Non-pigmented ciliary epithelial cell (primary cell): ENCODE measurements around the gene RPLP2.

Experiments
- DNase-seq: peaks from one replicate; pipeline ENCODE4 v3.0.0-alpha.2; 2010; ENCODE audit warnings: low read depth

RPLP2 gene

DNA sequence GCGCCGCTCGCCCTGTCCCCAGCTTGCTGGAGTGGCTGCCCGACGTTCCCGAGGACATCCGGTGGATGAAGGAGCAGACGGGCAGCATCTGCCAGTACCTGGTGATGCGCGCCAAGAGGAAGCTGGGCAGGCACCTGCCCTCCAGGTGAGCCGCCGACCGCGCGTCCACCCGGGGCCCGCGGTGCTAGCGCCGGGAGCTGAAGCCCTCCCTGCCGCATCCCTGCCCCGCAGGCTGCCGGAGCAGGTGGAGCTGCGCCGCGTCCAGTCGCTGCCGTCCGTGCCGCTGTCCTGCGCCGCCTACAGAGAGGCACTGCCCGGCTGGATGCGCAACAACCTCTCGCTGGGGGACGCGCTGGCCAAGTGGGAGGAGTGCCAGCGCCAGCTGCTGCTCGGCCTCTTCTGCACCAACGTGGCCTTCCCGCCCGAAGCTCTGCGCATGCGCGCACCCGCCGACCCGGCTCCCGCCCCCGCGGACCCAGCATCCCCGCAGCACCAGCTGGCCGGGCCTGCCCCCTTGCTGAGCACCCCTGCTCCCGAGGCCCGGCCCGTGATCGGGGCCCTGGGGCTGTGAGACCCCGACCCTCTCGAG is 14.6 kb downstream of the RPLP2 start:
- no peak for DNase-seq

- DNase-seq: no peak
Observed at GRCh38 chr11:824942-825341, 15.2 kb downstream of the RPLP2 start.

DNA sequence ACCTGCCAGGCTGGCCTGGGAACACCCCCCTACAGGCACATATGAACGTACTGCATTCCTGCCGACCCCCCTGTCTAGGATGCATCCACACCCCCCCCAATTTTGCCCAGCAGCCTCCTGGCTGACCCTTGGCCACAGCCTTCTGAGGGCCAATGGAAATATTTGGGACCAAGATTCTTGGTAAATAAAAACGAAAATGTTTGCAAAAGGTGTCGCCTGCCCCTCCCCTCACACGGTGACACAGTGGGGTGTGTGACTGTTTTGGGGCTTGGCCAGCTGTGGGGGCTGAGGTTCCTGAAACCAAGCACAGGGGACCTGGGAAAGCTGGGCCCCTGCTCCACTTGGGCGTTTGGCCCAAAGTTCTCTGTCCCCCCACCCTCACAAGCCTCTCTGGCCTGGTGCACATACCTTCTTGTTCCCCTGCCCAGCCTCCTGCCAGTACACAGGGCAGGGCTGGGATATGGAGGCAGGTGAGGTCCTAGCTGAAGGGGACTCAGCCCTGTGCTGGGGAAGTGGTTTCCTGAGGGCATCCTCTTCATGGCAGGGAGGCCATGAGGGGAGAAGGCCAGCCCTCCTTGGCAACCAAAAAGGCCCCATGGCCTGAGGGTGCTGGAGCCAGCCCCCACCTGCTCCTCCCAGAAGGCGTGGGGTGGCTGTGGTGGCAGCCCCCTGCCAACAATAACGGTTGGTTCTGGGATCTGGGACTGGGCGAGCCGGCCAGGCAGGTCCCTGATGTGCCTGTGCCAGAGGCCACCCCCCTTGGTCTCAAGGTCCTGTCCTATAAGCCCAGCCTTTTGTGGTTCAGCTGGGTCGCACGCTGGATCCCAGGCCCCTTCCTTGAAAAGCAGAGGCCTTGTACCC is 15.8 kb downstream of the RPLP2 start:
- no peak for DNase-seq

- no peak for DNase-seq
Observed at GRCh38 chr11:826227-826621, 16.5 kb downstream of the RPLP2 start.

GRCh38 chr11:826836-827145 is 17.0 kb downstream of the RPLP2 start:
- DNase-seq: no peak

GRCh38 chr11:827146-827896 is 17.6 kb downstream of the RPLP2 start:
- no peak for DNase-seq

- DNase-seq: no peak
Observed at GRCh38 chr11:827897-828192, 18.1 kb downstream of the RPLP2 start, which contains the start of gene CRACR2B. Gene CRACR2B (plus strand): TSS chr11:827919. CDS start chr11:828608, 689 bp downstream.

GRCh38 chr11:828506-829175 is 18.9 kb downstream of the RPLP2 start:
- no peak for DNase-seq

DNA sequence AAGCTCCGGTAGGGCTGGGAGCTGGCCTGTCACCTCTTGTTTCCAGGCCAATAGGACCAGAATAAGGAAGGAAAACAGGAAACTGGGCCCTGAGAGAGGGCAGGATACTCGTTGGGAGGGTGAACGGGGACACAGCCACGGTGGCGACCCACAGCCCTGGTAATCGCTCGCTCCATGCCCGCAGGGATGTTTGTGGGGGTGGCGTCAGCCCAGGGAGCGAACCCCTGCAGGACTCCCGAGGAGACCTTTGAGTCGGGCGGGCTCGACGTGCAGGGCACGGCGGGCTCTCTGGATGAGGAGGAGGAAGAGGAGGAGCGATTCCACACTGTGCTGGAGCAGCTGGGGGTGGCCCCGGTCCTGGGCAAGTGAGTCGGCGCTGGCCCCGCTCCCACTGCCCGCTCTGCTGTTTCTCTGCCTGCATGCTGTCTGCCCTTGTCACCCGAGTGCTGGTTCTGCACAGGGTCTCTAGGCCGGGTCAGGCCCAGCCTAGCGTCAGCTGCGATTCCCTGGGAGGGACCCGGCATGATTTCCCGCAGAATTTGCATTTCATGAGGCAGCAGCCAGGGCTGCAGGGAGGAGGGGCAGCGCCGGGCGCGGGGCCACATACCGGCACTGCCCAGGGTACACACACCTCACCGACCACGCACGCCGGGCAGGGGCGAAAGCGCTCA is 19.5 kb downstream of the RPLP2 start:
- no peak for DNase-seq

- DNase-seq: no peak
Observed at GRCh38 chr11:829847-830294, 20.1 kb downstream of the RPLP2 start.

GRCh38 chr11:830295-831117 is 20.7 kb downstream of the RPLP2 start:
- no peak for DNase-seq

GRCh38 chr11:831118-831864 is 21.5 kb downstream of the RPLP2 start:
- no peak for DNase-seq

- no peak for DNase-seq
Observed at GRCh38 chr11:831961-832528, 22.3 kb downstream of the RPLP2 start.

DNA sequence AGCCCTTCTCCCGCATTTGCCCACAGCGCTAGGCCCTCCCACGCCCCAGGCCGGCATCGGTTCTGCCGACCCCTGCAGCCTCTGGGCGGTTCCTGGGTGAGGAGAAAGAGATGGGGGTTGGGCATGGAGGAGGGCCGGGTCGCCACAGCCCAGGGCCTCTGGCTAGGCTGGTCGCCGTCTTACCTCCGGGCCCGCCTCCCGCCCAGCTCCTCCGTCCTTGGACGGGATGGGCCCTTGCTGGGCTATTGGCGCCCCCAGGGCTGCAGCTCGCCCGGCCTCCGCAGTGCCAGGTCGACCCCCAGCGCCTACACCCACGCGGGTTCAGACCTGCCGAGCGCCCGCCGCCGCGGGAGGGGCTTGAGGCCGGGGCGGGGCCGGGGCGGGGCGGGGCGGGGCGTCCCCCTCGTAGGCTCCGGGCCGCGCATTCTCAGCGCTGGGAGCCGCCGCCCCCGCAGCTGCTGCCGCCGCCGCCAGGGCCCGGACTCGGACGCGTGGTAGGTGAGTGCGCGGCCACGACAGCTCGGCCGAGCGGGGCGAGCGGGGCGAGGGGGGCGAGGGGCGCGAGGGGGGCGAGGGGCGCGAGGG is 22.9 kb downstream of the RPLP2 start, which contains the start of gene CD151:
CD151 (plus strand) TSS at position 424 of the 585 bp plus-strand sequence. CDS start 3,118 bp downstream, outside the sequence.
- DNase-seq: no peak

DNA sequence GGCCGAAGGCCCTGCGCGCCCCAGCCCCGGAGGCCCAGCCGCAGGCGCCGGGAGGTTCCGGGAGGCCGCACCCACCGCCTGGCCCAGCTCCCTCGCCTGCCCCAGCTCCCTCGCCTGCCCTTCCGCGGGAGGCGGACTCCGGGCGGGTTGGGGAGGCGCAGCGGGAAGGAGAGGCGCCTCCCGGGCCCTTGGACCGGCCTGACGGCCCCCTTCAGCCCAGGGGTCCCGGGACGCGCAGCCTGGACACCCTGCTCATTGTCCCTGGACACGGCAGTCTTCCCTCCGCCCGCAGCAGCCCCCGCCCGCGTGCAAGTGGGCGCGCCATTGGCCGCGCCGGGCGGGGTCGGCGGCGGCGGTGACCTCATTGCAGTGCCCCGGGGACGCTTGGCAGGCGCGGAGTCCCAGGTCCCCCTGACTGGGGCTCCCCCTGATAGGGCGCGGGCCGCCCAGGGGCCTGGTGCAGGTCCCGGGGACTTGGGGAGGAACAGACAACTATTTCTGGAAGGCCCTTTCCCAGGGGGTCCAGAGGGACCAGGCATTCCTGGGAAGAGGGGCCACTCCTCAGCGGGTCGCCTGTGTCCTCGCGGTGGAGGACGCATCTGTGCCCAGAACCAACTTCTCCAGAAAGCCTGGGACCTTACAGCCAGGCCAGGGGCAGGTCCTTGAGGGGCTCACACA is 23.5 kb downstream of the RPLP2 start:
- no peak for DNase-seq

DNA sequence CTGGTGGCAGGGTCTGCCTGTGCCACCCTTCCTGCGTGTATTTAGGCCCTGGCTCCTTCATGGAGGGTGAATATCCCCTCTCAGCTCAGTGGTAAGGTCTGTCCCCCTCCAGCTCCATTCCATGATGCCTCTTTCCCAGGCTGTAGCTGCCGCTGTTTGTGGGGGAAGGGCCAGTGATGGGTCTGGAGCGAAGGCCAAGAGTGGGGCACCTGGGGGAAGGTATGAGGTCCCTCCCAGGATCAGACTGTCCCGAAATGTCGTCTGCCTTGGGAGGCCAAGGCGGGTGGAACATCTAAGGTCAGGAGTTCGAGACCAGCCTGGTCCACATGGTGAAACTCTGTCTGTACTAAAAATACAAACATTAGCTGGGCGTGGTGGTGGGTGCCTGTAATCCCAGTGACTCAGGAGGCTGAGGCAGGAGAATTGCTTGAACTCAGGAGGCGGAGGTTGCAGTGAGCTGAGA is 24.1 kb downstream of the RPLP2 start:
- DNase-seq: no peak

DNA sequence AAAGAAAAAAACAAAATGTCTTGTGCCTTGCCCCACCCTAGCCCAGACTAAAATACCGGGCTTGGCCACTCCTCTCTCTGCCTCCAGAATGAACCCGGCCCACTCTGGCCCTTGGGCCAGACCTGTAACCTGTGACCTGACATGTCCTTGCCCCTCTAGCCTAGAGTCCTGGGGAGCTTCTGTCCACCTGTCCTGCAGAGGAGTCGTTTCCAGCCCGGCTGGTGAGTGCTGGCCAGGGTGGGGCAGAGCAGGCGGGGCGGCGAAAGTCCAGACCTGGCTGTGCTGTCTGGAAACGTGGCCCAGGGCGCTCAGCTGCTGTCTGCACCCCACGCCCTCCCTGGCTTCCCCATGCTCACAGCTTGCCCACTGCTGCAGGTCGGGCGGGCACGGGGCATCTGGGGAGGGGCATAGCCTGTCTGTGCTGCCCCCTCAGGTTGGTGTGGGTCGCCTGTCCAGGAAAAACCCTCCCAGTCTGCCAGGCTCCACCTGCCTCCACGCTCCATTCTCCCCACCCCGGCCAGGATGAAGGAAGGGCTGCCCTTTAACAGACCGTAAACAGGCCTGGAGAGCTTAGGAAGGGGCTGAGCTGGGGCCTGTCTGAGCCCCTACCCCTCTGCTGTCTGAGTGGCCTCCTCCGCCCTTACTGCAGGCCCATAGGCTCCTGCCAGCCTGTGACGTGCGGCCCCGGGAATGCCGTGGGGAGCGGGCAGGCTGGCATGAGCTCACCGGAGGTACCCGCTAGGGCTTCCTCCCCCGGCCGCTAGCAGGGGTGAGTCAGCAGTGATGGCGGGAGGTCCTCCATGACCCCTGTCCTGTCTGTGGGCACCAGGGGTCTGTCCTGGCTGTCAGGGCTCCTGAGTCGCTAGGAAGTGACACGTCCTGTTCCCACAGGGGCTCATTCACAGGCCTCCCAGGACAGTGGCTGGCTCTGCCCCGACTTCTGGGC is 24.9 kb downstream of the RPLP2 start:
- no peak for DNase-seq

GRCh38 chr11:836274-836673 is 26.5 kb downstream of the RPLP2 start:
- no peak for DNase-seq
